ENCODE data around the gene MIAT. TPM values are rescaled to one million over a fixed set of nuclear protein-coding genes. Genes with fewer than 3 reads are reported as not detected.

MIAT gene
- total RNA-seq, 3 donors from 2014 or later = 0.80 to 2.3 (median 1.9) TPM

DNA sequence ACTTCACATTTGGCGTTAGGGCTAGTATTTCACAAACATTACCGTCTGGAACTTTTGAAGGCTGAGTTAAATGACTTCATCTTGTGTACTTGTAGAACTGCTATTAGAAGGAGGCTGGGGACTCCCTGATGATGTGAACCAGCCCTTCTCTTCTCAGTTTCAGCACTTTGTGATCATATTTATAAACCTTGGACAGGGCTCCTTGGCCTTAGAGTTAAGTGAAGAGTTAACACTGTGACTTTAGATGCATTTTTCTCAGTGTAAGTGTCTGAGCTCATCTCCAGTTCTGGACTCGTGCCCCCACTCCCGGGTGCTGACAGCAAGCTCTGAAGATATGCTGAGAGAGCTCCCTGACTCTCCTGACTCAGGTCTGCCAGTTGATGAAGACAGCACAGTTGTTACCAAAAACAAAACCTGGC lies 8.4 kb downstream of the MIAT start:
- TF ChIP-seq, protein P1, sequence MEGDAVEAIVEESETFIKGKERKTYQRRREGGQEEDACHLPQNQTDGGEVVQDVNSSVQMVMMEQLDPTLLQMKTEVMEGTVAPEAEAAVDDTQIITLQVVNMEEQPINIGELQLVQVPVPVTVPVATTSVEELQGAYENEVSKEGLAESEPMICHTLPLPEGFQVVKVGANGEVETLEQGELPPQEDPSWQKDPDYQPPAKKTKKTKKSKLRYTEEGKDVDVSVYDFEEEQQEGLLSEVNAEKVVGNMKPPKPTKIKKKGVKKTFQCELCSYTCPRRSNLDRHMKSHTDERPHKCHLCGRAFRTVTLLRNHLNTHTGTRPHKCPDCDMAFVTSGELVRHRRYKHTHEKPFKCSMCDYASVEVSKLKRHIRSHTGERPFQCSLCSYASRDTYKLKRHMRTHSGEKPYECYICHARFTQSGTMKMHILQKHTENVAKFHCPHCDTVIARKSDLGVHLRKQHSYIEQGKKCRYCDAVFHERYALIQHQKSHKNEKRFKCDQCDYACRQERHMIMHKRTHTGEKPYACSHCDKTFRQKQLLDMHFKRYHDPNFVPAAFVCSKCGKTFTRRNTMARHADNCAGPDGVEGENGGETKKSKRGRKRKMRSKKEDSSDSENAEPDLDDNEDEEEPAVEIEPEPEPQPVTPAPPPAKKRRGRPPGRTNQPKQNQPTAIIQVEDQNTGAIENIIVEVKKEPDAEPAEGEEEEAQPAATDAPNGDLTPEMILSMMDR (IDR thresholded peaks at IDR 0.05) = no peak
- TF ChIP-seq POLR2AphosphoS5 (IDR thresholded peaks at IDR 0.05) (no peak), POLR2A (IDR thresholded peaks at IDR 0.05) (no peak)
- no peaks in the 10 kb centered on the region for H3K4me1 ChIP-seq
- H3K27me3 ChIP-seq = peaks cover 0 to 6% of the 10 kb centered on the region in 2 donors
- no peak for DNase-seq (ENCODE audit: low spot score in 2 of 2)
- intact Hi-C loops (cut with DNase I; ENCODE audit: low total_unique reads) = no loop called here
- no peak overlapping the region for H3K4me3 ChIP-seq
- no peaks in the 10 kb centered on the region for H3K9me3 ChIP-seq
- H3K36me3 ChIP-seq = no peaks in the 10 kb centered on the region
- H3K27ac ChIP-seq = no peak overlapping the region

DNA sequence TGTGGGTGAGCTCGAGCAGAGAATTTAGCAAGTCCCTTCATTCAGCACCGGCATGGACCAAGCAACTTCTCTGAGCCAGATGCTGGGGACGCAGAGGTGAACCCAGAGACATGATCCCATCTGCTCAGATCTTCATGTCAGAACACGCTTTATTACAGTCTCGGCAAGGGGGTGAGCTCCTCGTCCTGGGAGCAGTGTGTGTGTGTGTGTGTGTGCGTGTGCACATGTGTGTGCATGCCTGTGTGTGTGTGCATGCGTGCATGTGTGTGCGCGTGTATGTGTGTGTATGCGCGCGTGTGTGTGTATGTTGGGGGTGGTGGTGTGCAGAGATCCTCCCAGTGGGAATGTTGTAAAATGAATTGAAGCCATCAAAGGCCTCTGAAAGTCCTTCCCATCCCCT lies 9.8 kb downstream of the MIAT start:
- no peak for DNase-seq (ENCODE audit: low spot score in 2 of 2)

DNA sequence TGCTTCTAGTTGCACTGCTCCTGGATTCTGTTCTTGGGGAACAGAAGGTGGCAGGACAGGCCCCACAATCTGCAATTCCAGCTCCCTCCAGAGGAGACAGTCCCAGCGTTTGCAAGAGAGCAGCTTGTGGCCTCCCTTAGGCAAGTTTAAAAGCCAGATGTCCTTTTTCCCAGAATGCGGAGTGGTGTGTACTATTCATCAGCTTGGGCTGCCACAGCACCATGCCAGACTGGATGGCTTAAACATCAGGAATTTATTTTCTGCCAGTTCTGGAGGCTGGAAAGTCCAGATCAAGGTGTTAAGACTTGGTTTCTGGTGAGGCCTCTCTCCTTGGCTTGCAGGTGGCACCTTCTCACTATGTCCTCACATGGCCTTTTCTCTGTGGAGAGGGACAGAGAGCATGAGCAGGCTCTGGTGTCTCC lies 11.7 kb downstream of the MIAT start:
- H3K9me3 ChIP-seq = no peaks in the 10 kb centered on the region
- H3K27me3 ChIP-seq = no peaks in the 10 kb centered on the region
- intact Hi-C loops (cut with DNase I; ENCODE audit: low total_unique reads) = no loop called here
- H3K27ac ChIP-seq = no peak overlapping the region
- no peaks in the 10 kb centered on the region for H3K36me3 ChIP-seq
- no peak overlapping the region for H3K4me3 ChIP-seq
- no peak for DNase-seq (ENCODE audit: low spot score in 2 of 2)
- TF ChIP-seq POLR2A (IDR thresholded peaks at IDR 0.05) = no peak
- TF ChIP-seq POLR2AphosphoS5 (IDR thresholded peaks at IDR 0.05) = no peak
- TF ChIP-seq, protein P1 (IDR thresholded peaks at IDR 0.05) = no peak
- peaks cover 0 to 5% of the 10 kb centered on the region in 2 donors for H3K4me1 ChIP-seq

More for the DNA sequence above, 9.8 kb downstream of the MIAT start:
- H3K36me3 ChIP-seq = no peaks in the 10 kb centered on the region
- no peaks in the 10 kb centered on the region for H3K9me3 ChIP-seq
- H3K27me3 ChIP-seq = peaks cover 0 to 6% of the 10 kb centered on the region in 2 donors
- H3K4me3 ChIP-seq = no peak overlapping the region
- no peak overlapping the region for H3K27ac ChIP-seq
- no peaks in the 10 kb centered on the region for H3K4me1 ChIP-seq
- intact Hi-C loops (cut with DNase I; ENCODE audit: low total_unique reads) = no loop called here
- TF ChIP-seq POLR2AphosphoS5 (IDR thresholded peaks at IDR 0.05) (no peak), POLR2A (IDR thresholded peaks at IDR 0.05) (no peak)
- TF ChIP-seq, protein P1 (IDR thresholded peaks at IDR 0.05) = no peak

GRCh38 chr22:26670459-26670858 lies 13.1 kb downstream of the MIAT start:
- no peak overlapping the region for H3K27ac ChIP-seq
- H3K4me1 ChIP-seq = peaks cover 0 to 5% of the 10 kb centered on the region in 2 donors
- no peak for DNase-seq (ENCODE audit: low spot score in 2 of 2)
- no peaks in the 10 kb centered on the region for H3K36me3 ChIP-seq
- no peaks in the 10 kb centered on the region for H3K9me3 ChIP-seq
- intact Hi-C loops (cut with DNase I; ENCODE audit: low total_unique reads) = no loop called here
- no peak for TF ChIP-seq POLR2A (IDR thresholded peaks at IDR 0.05)
- TF ChIP-seq, protein P1 (IDR thresholded peaks at IDR 0.05) = no peak
- no peak for TF ChIP-seq POLR2AphosphoS5 (IDR thresholded peaks at IDR 0.05)
- H3K4me3 ChIP-seq = no peak overlapping the region
- no peaks in the 10 kb centered on the region for H3K27me3 ChIP-seq

- DNase-seq (ENCODE audit: low spot score in 2 of 2) = peak in 1 of 2 donors; percentile 23
- TF ChIP-seq, protein P1 (IDR thresholded peaks at IDR 0.05) = no peak
- TF ChIP-seq POLR2A (IDR thresholded peaks at IDR 0.05) (no peak), POLR2AphosphoS5 (IDR thresholded peaks at IDR 0.05) (no peak)
- H3K27me3 ChIP-seq = no peaks in the 10 kb centered on the region
- H3K4me1 ChIP-seq = peaks cover 0 to 5% of the 10 kb centered on the region in 2 donors
- H3K9me3 ChIP-seq = no peaks in the 10 kb centered on the region
- intact Hi-C loops (cut with DNase I; ENCODE audit: low total_unique reads) = no loop called here
- H3K36me3 ChIP-seq = no peaks in the 10 kb centered on the region
- H3K4me3 ChIP-seq = no peak overlapping the region
- H3K27ac ChIP-seq = peak overlapping the region in 1 of 2 donors; percentile 99
Observed at GRCh38 chr22:26671317-26672059, 14.1 kb downstream of the MIAT start.
